Measurements from ENCODE around the gene FUT2. TPM values are rescaled to one million over a fixed set of nuclear protein-coding genes. Genes with fewer than 3 reads are reported as not detected.

Gene FUT2
- total RNA-seq, 1 donor from 2014 or later, result 0.20 TPM

- H3K27ac Mint-ChIP-seq, result peak overlapping the region; percentile 99
- peaks cover 3% of the 10 kb centered on the region for H3K36me3 Mint-ChIP-seq
- H3K9me3 Mint-ChIP-seq, result no peaks in the 10 kb centered on the region
- H3K4me1 Mint-ChIP-seq, result peaks cover 34% of the 10 kb centered on the region
- TF ChIP-seq, protein P1, sequence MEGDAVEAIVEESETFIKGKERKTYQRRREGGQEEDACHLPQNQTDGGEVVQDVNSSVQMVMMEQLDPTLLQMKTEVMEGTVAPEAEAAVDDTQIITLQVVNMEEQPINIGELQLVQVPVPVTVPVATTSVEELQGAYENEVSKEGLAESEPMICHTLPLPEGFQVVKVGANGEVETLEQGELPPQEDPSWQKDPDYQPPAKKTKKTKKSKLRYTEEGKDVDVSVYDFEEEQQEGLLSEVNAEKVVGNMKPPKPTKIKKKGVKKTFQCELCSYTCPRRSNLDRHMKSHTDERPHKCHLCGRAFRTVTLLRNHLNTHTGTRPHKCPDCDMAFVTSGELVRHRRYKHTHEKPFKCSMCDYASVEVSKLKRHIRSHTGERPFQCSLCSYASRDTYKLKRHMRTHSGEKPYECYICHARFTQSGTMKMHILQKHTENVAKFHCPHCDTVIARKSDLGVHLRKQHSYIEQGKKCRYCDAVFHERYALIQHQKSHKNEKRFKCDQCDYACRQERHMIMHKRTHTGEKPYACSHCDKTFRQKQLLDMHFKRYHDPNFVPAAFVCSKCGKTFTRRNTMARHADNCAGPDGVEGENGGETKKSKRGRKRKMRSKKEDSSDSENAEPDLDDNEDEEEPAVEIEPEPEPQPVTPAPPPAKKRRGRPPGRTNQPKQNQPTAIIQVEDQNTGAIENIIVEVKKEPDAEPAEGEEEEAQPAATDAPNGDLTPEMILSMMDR (IDR thresholded peaks at IDR 0.05; ENCODE audit: unreplicated experiment), result no peak
- no peaks in the 10 kb centered on the region for H3K27me3 Mint-ChIP-seq (ENCODE audit: low read depth)
- peak overlapping the region; percentile 97 for H3K4me3 Mint-ChIP-seq
- DNase-seq (ENCODE audit: low spot score in 2 of 2, unreplicated experiment in 2 of 2), result peak; percentile 95 to 96
Measured at GRCh38 chr19:48720613-48721296, 25.0 kb downstream of the FUT2 start.

DNA sequence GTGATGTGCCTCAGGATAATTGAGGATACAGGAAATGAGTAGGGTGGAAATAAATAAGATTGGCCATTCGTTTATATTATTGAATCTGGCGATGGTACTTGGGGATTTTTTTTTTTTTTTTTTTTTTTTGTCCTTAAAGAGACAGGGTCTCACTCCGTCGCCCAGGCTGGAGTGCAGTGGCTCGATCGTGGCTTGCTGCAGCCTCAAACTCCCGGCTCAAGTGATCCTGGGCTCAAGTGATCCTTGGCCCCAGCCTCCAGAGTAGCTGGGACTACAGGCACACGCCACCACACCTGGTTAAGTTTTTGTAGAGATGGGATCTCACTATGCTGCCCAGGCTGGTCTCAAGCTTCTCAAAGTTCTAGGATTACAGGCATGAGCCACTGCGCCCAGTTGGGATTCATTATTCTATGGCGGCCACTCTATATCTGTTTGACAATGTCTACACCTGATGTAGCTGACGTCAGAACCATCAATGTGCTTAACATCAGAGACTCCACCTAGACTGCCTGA is 26.5 kb downstream of the FUT2 start:
- Mint-ChIP-seq H3K4me3 (no peak overlapping the region), H3K27me3 (ENCODE audit: low read depth) (no peaks in the 10 kb centered on the region), H3K9me3 (no peaks in the 10 kb centered on the region), H3K27ac (no peak overlapping the region), H3K36me3 (peaks cover 3% of the 10 kb centered on the region), H3K4me1 (peaks cover 23% of the 10 kb centered on the region)
- DNase-seq (ENCODE audit: low spot score in 2 of 2, unreplicated experiment in 2 of 2), result no peak
- TF ChIP-seq, protein P1 (IDR thresholded peaks at IDR 0.05; ENCODE audit: unreplicated experiment), result no peak

DNA sequence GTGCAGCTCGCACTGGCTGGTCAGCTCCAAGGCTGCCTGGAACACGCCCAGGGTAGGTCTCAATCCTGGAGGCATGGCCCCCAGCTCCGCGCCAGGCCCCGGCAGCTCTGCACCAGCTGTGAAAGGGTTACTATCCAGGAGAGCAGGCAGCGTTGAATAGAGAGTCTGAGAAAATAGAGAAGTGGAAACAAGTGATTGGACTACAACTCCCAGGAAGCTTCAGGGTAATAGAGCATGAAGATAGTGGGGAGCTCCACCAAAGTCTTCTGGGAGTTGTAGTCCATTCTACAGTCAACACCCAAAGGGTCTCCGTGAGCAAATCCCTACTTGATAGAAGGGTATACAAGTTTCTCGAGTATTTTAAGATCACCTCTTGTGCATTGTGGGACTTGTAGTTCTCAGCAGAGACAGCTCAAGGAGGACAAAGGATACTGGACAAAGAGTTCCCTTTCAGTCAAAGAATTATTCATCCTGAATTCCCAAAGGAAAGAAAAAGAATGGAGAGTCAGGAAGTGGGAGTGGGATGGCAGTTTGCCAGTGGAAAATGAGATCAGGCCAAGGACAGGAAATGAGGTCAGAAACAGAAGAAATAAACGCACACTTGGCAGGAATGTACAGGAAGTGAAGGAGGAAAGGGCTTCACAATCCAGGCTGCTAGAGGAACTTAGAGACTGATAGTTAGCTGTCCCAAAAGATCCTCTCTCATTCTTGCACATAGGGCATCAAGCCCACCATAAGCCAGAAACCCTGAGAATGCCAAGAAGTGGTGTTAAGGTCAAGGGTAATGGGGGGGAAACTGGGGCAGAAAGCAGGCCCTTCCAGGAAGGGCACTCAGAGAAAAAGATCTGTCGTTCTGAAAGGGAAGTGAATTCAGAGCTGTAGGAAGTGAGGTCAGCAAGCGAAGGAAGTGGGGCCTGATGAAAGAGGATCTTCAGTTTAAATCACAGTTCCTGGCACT is 29.3 kb downstream of the FUT2 start:
- Mint-ChIP-seq H3K9me3 (no peaks in the 10 kb centered on the region), H3K27me3 (ENCODE audit: low read depth) (no peaks in the 10 kb centered on the region), H3K36me3 (peaks cover 3% of the 10 kb centered on the region), H3K4me3 (peak overlapping the region; percentile 10), H3K27ac (peak overlapping the region; percentile 91), H3K4me1 (peaks cover 15% of the 10 kb centered on the region)
- TF ChIP-seq, protein P1 (IDR thresholded peaks at IDR 0.05; ENCODE audit: unreplicated experiment), result no peak
- DNase-seq (ENCODE audit: low spot score in 2 of 2, unreplicated experiment in 2 of 2), result peak in 1 of 2 experiments; percentile 57

- H3K27ac Mint-ChIP-seq, result no peak overlapping the region
- peaks cover 3% of the 10 kb centered on the region for H3K36me3 Mint-ChIP-seq
- H3K27me3 Mint-ChIP-seq (ENCODE audit: low read depth), result peaks cover 2% of the 10 kb centered on the region
- H3K4me3 Mint-ChIP-seq, result no peak overlapping the region
- TF ChIP-seq, protein P1 (IDR thresholded peaks at IDR 0.05; ENCODE audit: unreplicated experiment), result no peak
- H3K9me3 Mint-ChIP-seq, result peaks cover 4% of the 10 kb centered on the region
- DNase-seq (ENCODE audit: low spot score in 2 of 2, unreplicated experiment in 2 of 2), result no peak
- H3K4me1 Mint-ChIP-seq, result peaks cover 7% of the 10 kb centered on the region
Measured at GRCh38 chr19:48726556-48726955, 30.8 kb downstream of the FUT2 start.

DNA sequence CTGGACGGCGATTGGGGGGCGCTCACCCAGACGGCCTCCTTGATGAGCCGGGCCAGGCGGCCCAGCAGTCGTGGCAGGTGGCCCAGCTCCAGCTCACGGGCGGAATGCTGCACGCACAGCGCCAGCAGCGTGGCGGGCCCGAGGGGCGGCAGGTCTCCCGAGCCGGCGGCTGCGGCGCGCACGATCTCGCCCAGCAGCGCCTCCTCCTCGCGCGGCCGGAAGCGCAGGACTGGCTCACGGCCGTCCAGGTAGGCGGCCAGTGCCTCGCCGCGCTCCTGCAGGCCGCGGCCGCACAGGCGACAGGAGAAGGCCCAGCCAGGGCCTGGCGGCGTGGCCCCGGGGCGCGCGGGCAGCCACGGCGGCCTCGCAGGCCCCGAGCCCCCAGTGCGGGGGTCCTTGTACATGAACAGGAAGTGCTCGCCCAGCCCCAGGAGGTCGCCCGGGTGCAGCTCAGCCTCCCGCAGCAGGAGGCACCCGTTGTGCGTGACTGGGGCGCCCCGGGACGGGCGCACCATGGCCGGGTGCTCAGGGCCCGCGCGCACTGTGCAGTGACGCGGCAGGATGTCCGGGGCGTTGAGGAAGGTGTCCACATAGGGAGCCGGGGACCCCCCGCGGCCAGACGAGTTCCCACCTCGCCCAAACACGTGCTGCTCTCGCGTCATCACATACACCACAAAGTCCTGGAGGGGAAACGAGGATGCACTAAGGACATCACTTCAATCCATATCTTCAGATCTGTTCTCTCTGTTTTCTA is 33.3 kb downstream of the FUT2 start:
- H3K36me3 Mint-ChIP-seq, result peaks cover 5% of the 10 kb centered on the region
- no peak for DNase-seq (ENCODE audit: low spot score in 2 of 2, unreplicated experiment in 2 of 2)
- H3K27ac Mint-ChIP-seq, result no peak overlapping the region
- H3K4me1 Mint-ChIP-seq, result peaks cover 7% of the 10 kb centered on the region
- H3K9me3 Mint-ChIP-seq, result peaks cover 6% of the 10 kb centered on the region
- H3K27me3 Mint-ChIP-seq (ENCODE audit: low read depth), result peaks cover 2% of the 10 kb centered on the region
- no peak overlapping the region for H3K4me3 Mint-ChIP-seq
- TF ChIP-seq, protein P1 (IDR thresholded peaks at IDR 0.05; ENCODE audit: unreplicated experiment), result no peak
